Measurements from ENCODE around the gene TP73. TPM values are rescaled to one million over a fixed set of nuclear protein-coding genes. Genes with fewer than 3 reads are reported as not detected.

The TP73 gene
- total RNA-seq, 1 experiment from 2014 or later, result 6.9 TPM

- TF ChIP-seq EZH2 (IDR thresholded peaks at IDR 0.05; ENCODE audit: low read depth), result no peak
- no peak for TF ChIP-seq CTCF (conservative IDR thresholded peaks at IDR 0.05)
- ChIA-PET POLR2A (ENCODE audit: unreplicated experiment) (interaction anchor here (0.7 kb wide), 1 partner anchor 95 kb away, joined by 4 read pairs; no protein-coding TSS in a partner anchor), CTCF (no interaction called here)
- no peaks in the 10 kb centered on the region for H3K9me2 ChIP-seq (ENCODE audit: insufficient read depth)
- no peak overlapping the region for H3K27ac ChIP-seq
- no peaks in the 10 kb centered on the region for H3K9me3 ChIP-seq (ENCODE audit: insufficient read depth, low read depth)
- no peaks in the 10 kb centered on the region for H3K36me3 ChIP-seq (ENCODE audit: low read depth)
- BruUV-seq (replicated peaks), result no TSS peak
- peak overlapping the region; percentile 99 for H3K4me3 ChIP-seq
- DNase-seq, result peak; percentile 41 to 45
- peak overlapping the region; percentile 78 for H3K4me2 ChIP-seq
- peaks cover 3% of the 10 kb centered on the region; the same call in 1 of the 2 replicates for H4K20me1 ChIP-seq (ENCODE audit: insufficient read depth)
- intact Hi-C loops (cut with micrococcal nuclease; ENCODE audit: unreplicated experiment), result loop anchor here (2.0 to 5.0 kb wide), 2 partner anchors 77 to 99 kb away; no protein-coding TSS in a partner anchor
- no peaks in the 10 kb centered on the region for H3K27me3 ChIP-seq (ENCODE audit: insufficient read depth, low read depth)
- H3K4me1 ChIP-seq (replicated peaks; ENCODE audit: insufficient read depth), result peaks cover 20% of the 10 kb centered on the region
- H2AFZ ChIP-seq, result peak overlapping the region; percentile 78
- H3K79me2 ChIP-seq (ENCODE audit: low read depth), result peaks cover 14% of the 10 kb centered on the region
- peaks cover 15% of the 10 kb centered on the region for H3F3A ChIP-seq (ENCODE audit: insufficient read depth, low read depth)
Measured at GRCh38 chr1:3625151-3625907, 27.0 kb upstream of the TP73 start.

DNA sequence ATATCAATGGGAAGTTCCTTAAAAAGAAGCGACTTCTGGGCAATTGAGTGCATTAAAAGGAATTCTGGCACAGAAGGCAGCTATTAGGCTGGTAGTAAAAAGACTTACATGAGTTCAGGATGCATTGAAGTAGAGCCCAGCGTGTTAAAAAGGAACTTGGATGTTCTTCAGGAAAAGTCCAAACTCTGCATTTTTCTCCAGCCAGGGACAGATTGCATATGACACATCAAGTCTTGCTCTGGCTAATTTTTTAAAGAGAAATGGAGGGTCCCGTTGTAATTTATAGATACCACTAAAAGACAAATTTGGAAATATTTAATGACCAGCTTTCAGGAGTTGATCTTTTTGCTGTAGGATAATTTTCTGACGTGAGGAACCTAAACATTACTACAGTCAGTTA lies 26.3 kb upstream of the TP73 start:
- H3F3A ChIP-seq (ENCODE audit: insufficient read depth, low read depth), result peaks cover 15% of the 10 kb centered on the region
- peaks cover 20% of the 10 kb centered on the region for H3K4me1 ChIP-seq (replicated peaks; ENCODE audit: insufficient read depth)
- TF ChIP-seq EZH2 (IDR thresholded peaks at IDR 0.05; ENCODE audit: low read depth) (no peak), CTCF (conservative IDR thresholded peaks at IDR 0.05) (no peak)
- no peak overlapping the region for H3K27ac ChIP-seq
- DNase-seq, result no peak
- peak overlapping the region; percentile 78 for H3K4me2 ChIP-seq
- no peaks in the 10 kb centered on the region for H3K27me3 ChIP-seq (ENCODE audit: insufficient read depth, low read depth)
- ChIA-PET POLR2A (ENCODE audit: unreplicated experiment) (no interaction called here), CTCF (no interaction called here)
- H3K9me3 ChIP-seq (ENCODE audit: insufficient read depth, low read depth), result no peaks in the 10 kb centered on the region
- peak overlapping the region; percentile 78 for H2AFZ ChIP-seq
- no peaks in the 10 kb centered on the region for H3K9me2 ChIP-seq (ENCODE audit: insufficient read depth)
- BruUV-seq (replicated peaks), result no TSS peak
- peaks cover 3% of the 10 kb centered on the region; the same call in 1 of the 2 replicates for H4K20me1 ChIP-seq (ENCODE audit: insufficient read depth)
- H3K4me3 ChIP-seq, result peak overlapping the region; percentile 99
- H3K79me2 ChIP-seq (ENCODE audit: low read depth), result peaks cover 14% of the 10 kb centered on the region
- intact Hi-C loops (cut with micrococcal nuclease; ENCODE audit: unreplicated experiment), result loop anchor here (5.0 kb wide), 1 partner anchor 76 kb away; no protein-coding TSS in a partner anchor
- H3K36me3 ChIP-seq (ENCODE audit: low read depth), result no peaks in the 10 kb centered on the region

GRCh38 chr1:3627515-3628253 lies 24.6 kb upstream of the TP73 start:
- BruUV-seq (replicated peaks), result no TSS peak
- H3F3A ChIP-seq (ENCODE audit: insufficient read depth, low read depth), result peaks cover 20% of the 10 kb centered on the region
- H3K79me2 ChIP-seq (ENCODE audit: low read depth), result peaks cover 14% of the 10 kb centered on the region
- DNase-seq, result no peak
- no peaks in the 10 kb centered on the region for H3K9me3 ChIP-seq (ENCODE audit: insufficient read depth, low read depth)
- H3K36me3 ChIP-seq (ENCODE audit: low read depth), result no peaks in the 10 kb centered on the region
- no peak overlapping the region for H2AFZ ChIP-seq
- POLR2A ChIA-PET (ENCODE audit: unreplicated experiment), result no interaction called here
- no peak overlapping the region for H3K4me3 ChIP-seq
- peaks cover 3% of the 10 kb centered on the region; the same call in 1 of the 2 replicates for H4K20me1 ChIP-seq (ENCODE audit: insufficient read depth)
- H3K4me2 ChIP-seq, result no peak overlapping the region
- TF ChIP-seq EZH2 (IDR thresholded peaks at IDR 0.05; ENCODE audit: low read depth) (no peak), CTCF (conservative IDR thresholded peaks at IDR 0.05) (no peak)
- H3K27me3 ChIP-seq (ENCODE audit: insufficient read depth, low read depth), result no peaks in the 10 kb centered on the region
- no peak overlapping the region for H3K27ac ChIP-seq
- no peaks in the 10 kb centered on the region for H3K9me2 ChIP-seq (ENCODE audit: insufficient read depth)
- intact Hi-C loops (cut with micrococcal nuclease; ENCODE audit: unreplicated experiment), result loop anchor here (5.0 kb wide), 1 partner anchor 75 kb away; no protein-coding TSS in a partner anchor
- peaks cover 20% of the 10 kb centered on the region for H3K4me1 ChIP-seq (replicated peaks; ENCODE audit: insufficient read depth)
- CTCF ChIA-PET, result no interaction called here
